MCF 10A (cell line): ENCODE data around the gene TRIM71. TPM values are rescaled to one million over a fixed set of nuclear protein-coding genes. Genes with fewer than 3 reads are reported as not detected.

Experiments
- BruUV-seq: library from RNA; stranded (reverse); fragments of 400-500 nt; replicated peaks from 2 replicates; lab custom pipeline; 2021; lab: Mats Ljungman, UMichigan
- CTCF ChIA-PET: fragments of 300-600 bp; sonication (Branson Sonifier 250); formaldehyde crosslinking; extraction: SDS; loops from one replicate; lab custom pipeline; 2021; ENCODE audit warnings: antibody characterized with exemption, inconsistent platforms; lab: Yijun Ruan, JAX
- POLR2A ChIA-PET: fragments of 300-600, 350-650 bp; sonication (Branson Sonifier 250); formaldehyde crosslinking; extraction: SDS; loops from one replicate; lab custom pipeline; 2020; ENCODE audit warnings: antibody characterized with exemption, inconsistent platforms; lab: Yijun Ruan, JAX
- DNase-seq: peaks from one replicate; pipeline ENCODE4 v3.0.0-alpha.2; 2018; ENCODE audit not compliant: unreplicated experiment
- H3K27ac Mint-ChIP-seq: one replicate; pipeline ENCODE4 v1.8.0; 2022; ENCODE audit warnings: mild to moderate bottlenecking, low read depth, mixed read lengths; ENCODE audit not compliant: unreplicated experiment
- H3K27me3 Mint-ChIP-seq: one replicate; pipeline ENCODE4 v1.8.0; 2022; ENCODE audit warnings: mixed read lengths; ENCODE audit not compliant: insufficient read depth, unreplicated experiment
- H3K36me3 Mint-ChIP-seq: one replicate; pipeline ENCODE4 v1.8.0; 2022; ENCODE audit warnings: mild to moderate bottlenecking, moderate library complexity, mixed read lengths; ENCODE audit not compliant: insufficient read depth, unreplicated experiment
- H3K4me1 Mint-ChIP-seq: one replicate; pipeline ENCODE4 v1.8.0; 2022; ENCODE audit warnings: mixed read lengths; ENCODE audit not compliant: insufficient read depth, unreplicated experiment
- H3K4me3 Mint-ChIP-seq: one replicate; pipeline ENCODE4 v1.8.0; 2022; ENCODE audit warnings: mild to moderate bottlenecking, moderate library complexity, mixed read lengths; ENCODE audit not compliant: unreplicated experiment
- H3K9me3 Mint-ChIP-seq: one replicate; pipeline ENCODE4 v1.8.0; 2022; ENCODE audit warnings: mixed read lengths; ENCODE audit not compliant: unreplicated experiment
- CTCF ChIP-seq: fragments of 200-600 bp; IDR thresholded peaks from one replicate; pipeline ENCODE4 v1.8.0; 2022; ENCODE audit warnings: antibody characterized with exemption, mild to moderate bottlenecking; ENCODE audit not compliant: unreplicated experiment
- intact Hi-C: fragments of 100-400 bp; cut with micrococcal nuclease; formaldehyde crosslinking; loops from 2 replicates; pipeline ENCODE4 v1.14.1; 2022
- total RNA-seq: library from RNA; stranded (reverse); gene quantifications from 2 replicates; pipeline ENCODE4 v1.2.3, GENCODE V29; 2022

TRIM71 gene
- total RNA-seq, 1 experiment from 2014 or later: 0.05 TPM

- no peak overlapping the region for H3K4me3 Mint-ChIP-seq
- no peaks in the 10 kb centered on the region for H3K4me1 Mint-ChIP-seq
- POLR2A ChIA-PET: interaction anchor here (1.7 kb wide), 1 partner anchor 8 kb away, joined by 3 read pairs; no protein-coding TSS in a partner anchor
- no TSS peak for BruUV-seq
- no peak for TF ChIP-seq CTCF
- H3K27me3 Mint-ChIP-seq: peaks cover 19% of the 10 kb centered on the region
- no peak for DNase-seq
- intact Hi-C loops: no loop called here
- no peak overlapping the region for H3K27ac Mint-ChIP-seq
- CTCF ChIA-PET: interaction anchor here (0.7 kb wide), 1 partner anchor 42 kb away, joined by 5 read pairs; no protein-coding TSS in a partner anchor
- no peaks in the 10 kb centered on the region for H3K36me3 Mint-ChIP-seq
- no peaks in the 10 kb centered on the region for H3K9me3 Mint-ChIP-seq
Measured at GRCh38 chr3:32892625-32893598, 75.1 kb downstream of the TRIM71 start.

- Mint-ChIP-seq H3K4me3 (no peak overlapping the region), H3K36me3 (no peaks in the 10 kb centered on the region), H3K27ac (no peak overlapping the region), H3K9me3 (no peaks in the 10 kb centered on the region), H3K27me3 (peaks cover 19% of the 10 kb centered on the region), H3K4me1 (peaks cover 4% of the 10 kb centered on the region)
- no TSS peak for BruUV-seq
- ChIA-PET CTCF (interaction anchor here (0.6 to 1.0 kb wide), 2 partner anchors 11 to 428 kb away, joined by 3 read pairs; no protein-coding TSS in a partner anchor), POLR2A (interaction anchor here (1.3 kb wide), 1 partner anchor 9 kb away, joined by 4 read pairs; no protein-coding TSS in a partner anchor)
- TF ChIP-seq CTCF: no peak
- intact Hi-C loops: no loop called here
- DNase-seq: no peak
Measured at GRCh38 chr3:32894977-32895376, 77.2 kb downstream of the TRIM71 start.

- no peaks in the 10 kb centered on the region for H3K36me3 Mint-ChIP-seq
Measured at GRCh38 chr3:32895701-32896100, 77.9 kb downstream of the TRIM71 start.

More at GRCh38 chr3:32895701-32896100, 77.9 kb downstream of the TRIM71 start:
- DNase-seq: no peak
- intact Hi-C loops: no loop called here
- no peaks in the 10 kb centered on the region for H3K9me3 Mint-ChIP-seq
- no peak for TF ChIP-seq CTCF
- CTCF ChIA-PET: interaction anchor here (0.7 kb wide), 1 partner anchor 1345 kb away, joined by 3 read pairs; no protein-coding TSS in a partner anchor
- H3K27me3 Mint-ChIP-seq: peaks cover 19% of the 10 kb centered on the region
- no peak overlapping the region for H3K4me3 Mint-ChIP-seq
- POLR2A ChIA-PET: interaction anchor here (0.6 to 1.3 kb wide), 4 partner anchors 10 to 707 kb away, joined by 3 to 4 read pairs (median 4); no protein-coding TSS in a partner anchor
- no TSS peak for BruUV-seq
- no peak overlapping the region for H3K27ac Mint-ChIP-seq
- peaks cover 4% of the 10 kb centered on the region for H3K4me1 Mint-ChIP-seq
